Measurements from ENCODE around the gene WASF2. TPM values are rescaled to one million over a fixed set of nuclear protein-coding genes. Genes with fewer than 3 reads are reported as not detected.
"Not testable (repeated sequence)": the region's sequence is repeated elsewhere in the genome, so short reads cannot be mapped to it uniquely, and the experiment has no call there.

Gene WASF2
- total and polyA plus RNA-seq, 2 of the 4 experiments (the other 2 are of a cell fraction): 7.9 to 45.4 TPM

- H3K56ac ChIP-seq (ENCODE audit: extremely low read depth, insufficient read depth, low read length); dilution Hi-C loops (cut with HindIII; ENCODE audit: low sequenced_read_pairs, unreplicated experiment); BruUV-seq (replicated peaks); H2AFZ ChIP-seq (replicated peaks; ENCODE audit: low read length, poor library complexity); H3K27me3 ChIP-seq (ENCODE audit: control insufficient read depth, insufficient read depth, low read length); H3K9ac ChIP-seq (ENCODE audit: low read depth, low read length); ATAC-seq (ENCODE audit: low read depth); in situ Hi-C loops (cut with MboI; ENCODE audit: low sequenced_read_pairs); intact Hi-C loops (cut with micrococcal nuclease); H3K4me3 ChIP-seq (ENCODE audit: insufficient read depth, low read depth, low read length); H3K9me3 ChIP-seq (ENCODE audit: control insufficient read depth, insufficient read depth, low read length); H3K23ac ChIP-seq (ENCODE audit: low read depth, low read length); DNase-seq; H4K5ac ChIP-seq (ENCODE audit: low read depth, low read length); H3K4me2 ChIP-seq (ENCODE audit: low read depth, low read length): not testable (repeated sequence)
- Histone ChIP-seq H2AK9ac (replicated peaks; ENCODE audit: low read depth, low read length, poor library complexity) (peak overlapping the region; percentile 10), H3K4ac (ENCODE audit: low read depth, low read length) (peak overlapping the region; percentile 77), H2BK20ac (ENCODE audit: low read depth, low read length) (peak overlapping the region; percentile 72), H4K91ac (ENCODE audit: insufficient read depth, low read depth, low read length) (peak overlapping the region; percentile 63), H4K8ac (ENCODE audit: low read depth in 2 of 2, low read length in 2 of 2) (peak overlapping the region; percentile 47 to 62; a peak in 3 of 4 replicates), H2BK15ac (ENCODE audit: low read depth, low read length) (0 out of 3 replicates have a peak overlapping the region, but pooled peaks have one; percentile 68), H3K4me1 (ENCODE audit: control insufficient read depth, insufficient read depth, low read length) (peaks cover 47% of the 10 kb centered on the region), H4K20me1 (ENCODE audit: insufficient read depth, low read length) (peaks cover 12% of the 10 kb centered on the region), H3K18ac (ENCODE audit: low read depth, low read length) (peak overlapping the region; percentile 17; the same call in 1 of the 2 replicates), H2BK120ac (ENCODE audit: low read depth, low read length) (peak overlapping the region; percentile 66), H3K9me1 (ENCODE audit: insufficient read depth, low read length) (peaks cover 38% of the 10 kb centered on the region), H3K79me1 (ENCODE audit: low read depth in 1 of 2, low read length in 2 of 2) (peaks cover 29 to 74% of the 10 kb centered on the region in 2 experiments), H3K36me3 (ENCODE audit: control insufficient read depth, insufficient read depth, low read length) (peaks cover 14% of the 10 kb centered on the region), H3K14ac (replicated peaks; ENCODE audit: low read depth, low read length) (peak overlapping the region; percentile 46), H2BK5ac (ENCODE audit: low read depth, low read length, poor library complexity, severe bottlenecking) (peak overlapping the region; percentile 37), H3K27ac (ENCODE audit: insufficient read depth, low read length) (peak overlapping the region; percentile 34), H2AK5ac (ENCODE audit: low read depth, low read length) (peak overlapping the region; percentile 93)
- CTCF ChIA-PET: interaction anchor here (0.7 kb wide), 1 partner anchor 71 kb away, joined by 4 read pairs; no protein-coding TSS in a partner anchor
- POLR2A ChIA-PET (ENCODE audit: unreplicated experiment): interaction anchor here (0.6 to 0.7 kb wide), 2 partner anchors 71 to 287 kb away, joined by 3 to 4 read pairs; no protein-coding TSS in a partner anchor
- WGBS, 2 experiments (ENCODE audit: extremely low coverage in 2 of 2, insufficient read length in 1 of 2): no CpG with 5 or more reads among the region's 4 CpGs
These were observed 48.3 kb upstream of the WASF2 start for GRCh38 chr1:27538305-27538676.
